Stomach (tissue), 9 donors: Measurements from ENCODE around the gene FLYWCH1. TPM values are rescaled to one million over a fixed set of nuclear protein-coding genes. Genes with fewer than 3 reads are reported as not detected.

Source experiments
- DNase-seq, 2 donors: peaks; one replicate each; pipeline versions ENCODE4 v3.0.0 to v3.0.0-alpha.2; 2013 to 2019
- H3K27ac ChIP-seq, 5 donors: fragments of 200-600 bp in 4 of 5; sonication (generic) in 4 of 5; one replicate each; pipeline ENCODE4 v1.5.1; 2013 to 2019; ENCODE audit warnings: mild to moderate bottlenecking in 1 of 5, moderate library complexity in 1 of 5
- H3K27me3 ChIP-seq, 3 donors: fragments of 200-600 bp; sonication (generic); one replicate each; pipeline ENCODE4 v1.5.1; 2017 to 2019; ENCODE audit warnings: mixed run types in 1 of 3
- H3K36me3 ChIP-seq, 4 donors: fragments of 200-600 bp; sonication (generic); 1 replicate in 3 of 4; 2 replicates in 1 of 4; pipeline ENCODE4 v1.5.1; 2016 to 2019
- H3K4me1 ChIP-seq, 4 donors: fragments of 200-600 bp; sonication (generic); one replicate each; pipeline ENCODE4 v1.5.1; 2016 to 2019
- H3K4me3 ChIP-seq, 4 donors: fragments of 200-600 bp; sonication (generic) in 3 of 4; one replicate each; pipeline ENCODE4 v1.5.1; 2016 to 2019; ENCODE audit warnings: mild to moderate bottlenecking in 1 of 4
- H3K9me3 ChIP-seq, 4 donors: fragments of 200-600 bp; sonication (generic); one replicate each; pipeline ENCODE4 v1.5.1; 2016 to 2019
- CTCF ChIP-seq, 7 experiments: fragments of 450-650 bp in 4 of 7; fragments of 200-600 bp in 3 of 7; sonication (generic) in 3 of 7; IDR thresholded peaks; one replicate each; pipeline ENCODE4 v1.5.1; 2016 to 2019; ENCODE audit warnings: antibody characterized with exemption in 7 of 7, control low read depth in 2 of 7, mild to moderate bottlenecking in 1 of 7
- EP300 ChIP-seq: sonication (generic); formaldehyde crosslinking; IDR thresholded peaks from one replicate; pipeline ENCODE4 v1.6.1; 2017; ENCODE audit warnings: antibody characterized with exemption
- POLR2A ChIP-seq, 4 donors: fragments of 450-650 bp; IDR thresholded peaks; one replicate each; pipeline ENCODE4 v1.6.1; 2016; ENCODE audit warnings: antibody characterized with exemption in 4 of 4, control low read depth in 2 of 4, mild to moderate bottlenecking in 1 of 4, moderate library complexity in 1 of 4
- POLR2AphosphoS5 ChIP-seq, 3 donors: sonication (generic); formaldehyde crosslinking; IDR thresholded peaks; one replicate each; pipeline ENCODE4 v1.6.1; 2016; ENCODE audit warnings: antibody characterized with exemption in 3 of 3
- WGBS, 5 donors: extraction: QIAGEN DNeasy Blood & Tissue Kit in 3 of 5; methylation state at CpG; one replicate each; pipeline versions ENCODE4 v1.1.5 to v1.1.7; 2013 to 2018; 5-methylcytosine and 5-hydroxymethylcytosine counted together
- intact Hi-C: fragments of 100-400 bp; cut with DNase I; formaldehyde crosslinking; loops from one replicate; pipeline ENCODE4 v1.15.1; 2023; ENCODE audit warnings: low total_unique reads
- polyA plus RNA-seq, 3 donors: library from polyadenylated mRNA; stranded (reverse); fragments of 200-250 nt; gene quantifications; one replicate each; pipeline ENCODE4 v1.2.3, GENCODE V29; 2013
- total RNA-seq, 5 donors: library from RNA; depleted of rRNA; stranded (reverse); fragments of >200 nt; gene quantifications; one replicate each; pipeline versions ENCODE4 v1.1.0 to v1.2.3, GENCODE V29; 2014 to 2016
- donor health status: healthy with polysubstance abuse.
- donor health status: Bipolar disorder and iron deficiency.
- donor health status: healthy.

FLYWCH1 gene
- total and polyA plus RNA-seq, 8 donors = 8.1 to 121 (median 17.6) TPM

GRCh38 chr16:2973605-2974318 lies 62.0 kb downstream of the FLYWCH1 start:
- 82 to 90% (median 88%) methylated on average over 7 to 17 of the region's 17 CpGs for WGBS, 5 donors
- intact Hi-C loops = no loop called here
- no peak overlapping the region for H3K4me3 ChIP-seq
- H3K27me3 ChIP-seq = peaks cover 0 to 27% (median 0%) of the 10 kb centered on the region in 3 donors
- H3K36me3 ChIP-seq = peaks cover 0 to 10% (median 0%) of the 10 kb centered on the region in 4 donors
- H3K27ac ChIP-seq = no peak overlapping the region
- TF ChIP-seq POLR2AphosphoS5 (IDR thresholded peaks at IDR 0.05) = no peak
- no peak for TF ChIP-seq POLR2A (IDR thresholded peaks at IDR 0.05)
- TF ChIP-seq EP300 = no peak
- TF ChIP-seq CTCF (IDR thresholded peaks at IDR 0.05) = no peak
- no peaks in the 10 kb centered on the region for H3K9me3 ChIP-seq
- DNase-seq = no peak
- peaks cover 26 to 42% (median 34%) of the 10 kb centered on the region in 4 donors for H3K4me1 ChIP-seq

DNA sequence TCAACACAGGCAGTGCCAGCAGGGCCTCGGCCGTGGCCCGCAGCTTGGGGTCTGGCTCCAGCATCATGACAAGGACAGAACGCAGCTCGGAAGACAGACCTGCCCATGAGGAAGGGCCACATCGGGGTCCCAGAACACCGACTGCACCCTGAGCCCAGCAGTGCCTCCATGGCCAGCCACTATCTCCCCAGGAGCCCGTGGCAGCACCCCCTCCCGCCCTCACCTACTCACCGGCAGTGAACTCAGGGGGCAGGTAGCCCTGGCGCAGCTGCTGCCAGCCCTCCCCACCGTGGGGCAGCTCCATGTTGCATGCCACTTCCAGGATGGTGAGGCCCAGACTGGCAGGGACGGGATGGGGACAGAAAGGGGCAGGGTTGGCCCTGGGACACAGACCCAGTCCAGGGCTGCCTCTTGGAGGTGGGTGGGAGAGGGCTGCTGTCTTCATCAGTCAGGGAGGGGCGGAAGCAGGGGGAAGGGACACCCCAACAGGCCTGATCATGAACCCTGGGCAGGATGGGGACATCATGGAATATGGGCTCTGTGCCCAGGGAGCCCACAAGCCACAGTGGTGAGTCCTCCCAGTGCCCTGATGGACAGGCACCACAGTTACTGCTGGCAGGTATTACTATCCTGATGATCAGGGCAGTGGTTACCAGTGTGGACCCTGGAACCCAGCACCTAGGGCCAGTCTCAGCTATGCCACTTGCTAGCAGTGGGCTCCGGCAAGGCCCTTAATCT lies 62.8 kb downstream of the FLYWCH1 start:
- no peak for DNase-seq
- Histone ChIP-seq H3K36me3 (peaks cover 0 to 10% (median 0%) of the 10 kb centered on the region in 4 donors), H3K4me1 (peaks cover 25 to 43% (median 31%) of the 10 kb centered on the region in 4 donors), H3K4me3 (no peak overlapping the region), H3K27ac (no peak overlapping the region), H3K9me3 (no peaks in the 10 kb centered on the region), H3K27me3 (peaks cover 0 to 24% (median under 1%) of the 10 kb centered on the region in 3 donors)
- no peak for TF ChIP-seq EP300
- TF ChIP-seq CTCF (IDR thresholded peaks at IDR 0.05) = no peak
- no peak for TF ChIP-seq POLR2A (IDR thresholded peaks at IDR 0.05)
- no peak for TF ChIP-seq POLR2AphosphoS5 (IDR thresholded peaks at IDR 0.05)
- 86 to 95% (median 90%) methylated on average over 7 to 15 of the region's 15 CpGs for WGBS, 5 donors
- intact Hi-C loops = no loop called here

- no peak overlapping the region for H3K4me3 ChIP-seq
- WGBS, 5 donors = 91 to 95% (median 92%) methylated on average over 12 to 28 of the region's 28 CpGs
- no peaks in the 10 kb centered on the region for H3K9me3 ChIP-seq
- H3K36me3 ChIP-seq = peaks cover 0 to 10% (median 0%) of the 10 kb centered on the region in 4 donors
- peaks cover 0 to 23% (median 7%) of the 10 kb centered on the region in 3 donors for H3K27me3 ChIP-seq
- H3K4me1 ChIP-seq = peaks cover 24 to 43% (median 31%) of the 10 kb centered on the region in 4 donors
- intact Hi-C loops = no loop called here
- TF ChIP-seq POLR2AphosphoS5 (IDR thresholded peaks at IDR 0.05) (no peak), CTCF (IDR thresholded peaks at IDR 0.05) (no peak), EP300 (no peak), POLR2A (IDR thresholded peaks at IDR 0.05) (no peak)
- no peak for DNase-seq
- H3K27ac ChIP-seq = no peak overlapping the region
Observed at GRCh38 chr16:2975161-2975795, 63.5 kb downstream of the FLYWCH1 start.

DNA sequence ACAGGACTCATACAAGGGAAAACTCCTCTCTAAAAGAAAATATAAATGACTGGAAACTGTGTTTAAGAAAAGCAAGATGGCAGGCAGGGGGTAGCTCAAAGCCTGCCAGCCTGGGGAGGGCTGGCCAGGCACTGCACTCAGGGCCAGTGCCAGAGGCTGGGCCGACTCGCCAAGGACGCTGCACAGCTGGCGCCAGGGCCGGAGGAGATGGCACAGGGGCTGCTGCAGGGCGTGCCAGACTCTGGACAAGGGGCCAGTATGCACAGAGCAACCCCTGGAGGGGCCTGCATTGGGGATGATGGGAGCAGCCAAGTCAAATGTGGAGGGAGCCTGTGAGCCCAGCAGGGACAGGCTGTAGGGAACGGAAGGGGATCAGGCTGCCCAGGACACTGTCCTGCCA lies 64.5 kb downstream of the FLYWCH1 start:
- Histone ChIP-seq H3K36me3 (peaks cover 0 to 10% (median 0%) of the 10 kb centered on the region in 4 donors), H3K4me1 (peaks cover 25 to 40% (median 30%) of the 10 kb centered on the region in 4 donors), H3K9me3 (no peaks in the 10 kb centered on the region), H3K27ac (no peak overlapping the region), H3K27me3 (peaks cover 0 to 20% (median 7%) of the 10 kb centered on the region in 3 donors), H3K4me3 (no peak overlapping the region)
- intact Hi-C loops = no loop called here
- TF ChIP-seq POLR2A (IDR thresholded peaks at IDR 0.05) (no peak), EP300 (no peak), CTCF (IDR thresholded peaks at IDR 0.05) (no peak), POLR2AphosphoS5 (IDR thresholded peaks at IDR 0.05) (no peak)
- DNase-seq = no peak
- 67 to 86% (median 80%) methylated on average over 7 of the region's 7 CpGs for WGBS, 5 donors
